ENCODE data around the gene BCL11B. TPM values are rescaled to one million over a fixed set of nuclear protein-coding genes. Genes with fewer than 3 reads are reported as not detected.

BCL11B gene
- total RNA-seq, 1 donor from 2014 or later: 1.0 TPM

GRCh38 chr14:99258341-99258861 lies 13.6 kb downstream of the BCL11B start:
- peaks cover 9% of the 10 kb centered on the region for H3K4me1 Mint-ChIP-seq (ENCODE audit: unreplicated experiment)
- DNase-seq (ENCODE audit: low spot score): no peak
- no peaks in the 10 kb centered on the region for H3K27me3 Mint-ChIP-seq (ENCODE audit: unreplicated experiment)
- no peak for TF ChIP-seq CTCF (IDR thresholded peaks at IDR 0.05; ENCODE audit: unreplicated experiment)
- no peak overlapping the region for H3K4me3 Mint-ChIP-seq (ENCODE audit: unreplicated experiment)
- H3K27ac Mint-ChIP-seq (ENCODE audit: unreplicated experiment): peak overlapping the region; percentile 14
- no peaks in the 10 kb centered on the region for H3K9me3 Mint-ChIP-seq (ENCODE audit: unreplicated experiment)
- H3K36me3 Mint-ChIP-seq (ENCODE audit: low read depth, unreplicated experiment): no peaks in the 10 kb centered on the region

- Mint-ChIP-seq H3K36me3 (ENCODE audit: low read depth, unreplicated experiment) (no peaks in the 10 kb centered on the region), H3K9me3 (ENCODE audit: unreplicated experiment) (no peaks in the 10 kb centered on the region), H3K27me3 (ENCODE audit: unreplicated experiment) (no peaks in the 10 kb centered on the region), H3K27ac (ENCODE audit: unreplicated experiment) (no peak overlapping the region), H3K4me3 (ENCODE audit: unreplicated experiment) (no peak overlapping the region), H3K4me1 (ENCODE audit: unreplicated experiment) (peaks cover 3% of the 10 kb centered on the region)
- no peak for DNase-seq (ENCODE audit: low spot score)
- no peak for TF ChIP-seq CTCF (IDR thresholded peaks at IDR 0.05; ENCODE audit: unreplicated experiment)
These were observed 14.2 kb downstream of the BCL11B start for GRCh38 chr14:99257673-99258221.

DNA sequence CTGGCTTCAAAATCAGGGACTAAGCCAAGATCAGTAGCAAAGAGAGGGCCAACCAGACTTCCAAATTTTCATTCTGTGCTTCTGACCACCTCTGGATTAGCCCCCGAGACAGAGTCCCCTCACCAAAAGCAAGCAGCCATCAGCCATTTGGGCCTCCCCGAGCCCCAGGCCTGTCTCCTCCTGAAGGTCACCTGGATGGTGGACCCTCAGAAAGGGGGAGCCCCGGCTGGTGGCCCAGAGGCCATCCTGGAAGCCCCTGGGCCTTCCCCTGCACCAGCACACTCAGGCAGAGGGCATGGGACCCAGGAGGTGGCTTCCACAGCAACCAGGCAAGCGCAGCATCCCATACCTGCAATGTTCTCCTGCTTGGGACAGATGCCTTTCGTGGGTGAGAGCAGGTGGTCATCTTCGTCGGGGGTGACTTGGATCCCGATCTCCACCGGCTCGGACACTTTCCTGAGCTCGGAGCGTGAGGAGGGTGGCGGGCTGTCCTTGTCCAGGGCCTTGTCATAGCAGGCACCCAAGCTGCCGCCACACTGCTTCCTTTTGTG lies 14.8 kb downstream of the BCL11B start:
- no peaks in the 10 kb centered on the region for H3K27me3 Mint-ChIP-seq (ENCODE audit: unreplicated experiment)
- no peaks in the 10 kb centered on the region for H3K4me1 Mint-ChIP-seq (ENCODE audit: unreplicated experiment)
- no peak overlapping the region for H3K27ac Mint-ChIP-seq (ENCODE audit: unreplicated experiment)
- DNase-seq (ENCODE audit: low spot score): no peak
- no peaks in the 10 kb centered on the region for H3K9me3 Mint-ChIP-seq (ENCODE audit: unreplicated experiment)
- H3K36me3 Mint-ChIP-seq (ENCODE audit: low read depth, unreplicated experiment): no peaks in the 10 kb centered on the region
- no peak overlapping the region for H3K4me3 Mint-ChIP-seq (ENCODE audit: unreplicated experiment)
- TF ChIP-seq CTCF (IDR thresholded peaks at IDR 0.05; ENCODE audit: unreplicated experiment): no peak

GRCh38 chr14:99256483-99256874 lies 15.5 kb downstream of the BCL11B start:
- Mint-ChIP-seq H3K9me3 (ENCODE audit: unreplicated experiment) (no peaks in the 10 kb centered on the region), H3K4me1 (ENCODE audit: unreplicated experiment) (no peaks in the 10 kb centered on the region), H3K4me3 (ENCODE audit: unreplicated experiment) (no peak overlapping the region), H3K27ac (ENCODE audit: unreplicated experiment) (no peak overlapping the region), H3K27me3 (ENCODE audit: unreplicated experiment) (no peaks in the 10 kb centered on the region), H3K36me3 (ENCODE audit: low read depth, unreplicated experiment) (no peaks in the 10 kb centered on the region)
- TF ChIP-seq CTCF (IDR thresholded peaks at IDR 0.05; ENCODE audit: unreplicated experiment): no peak
- no peak for DNase-seq (ENCODE audit: low spot score)

Measured in endothelial cell (in vitro differentiated cells).